ENCODE measurements around the gene NAXE. TPM values are rescaled to one million over a fixed set of nuclear protein-coding genes. Genes with fewer than 3 reads are reported as not detected.
A peak's percentile ranks its signal among the peaks of the same experiment; 100 is the strongest.
"Not testable (repeated sequence)": the region's sequence is repeated elsewhere in the genome, so short reads cannot be mapped to it uniquely, and the experiment has no call there.

Gene NAXE
- total RNA-seq, 1 experiment from 2014 or later, result 261 TPM

DNA sequence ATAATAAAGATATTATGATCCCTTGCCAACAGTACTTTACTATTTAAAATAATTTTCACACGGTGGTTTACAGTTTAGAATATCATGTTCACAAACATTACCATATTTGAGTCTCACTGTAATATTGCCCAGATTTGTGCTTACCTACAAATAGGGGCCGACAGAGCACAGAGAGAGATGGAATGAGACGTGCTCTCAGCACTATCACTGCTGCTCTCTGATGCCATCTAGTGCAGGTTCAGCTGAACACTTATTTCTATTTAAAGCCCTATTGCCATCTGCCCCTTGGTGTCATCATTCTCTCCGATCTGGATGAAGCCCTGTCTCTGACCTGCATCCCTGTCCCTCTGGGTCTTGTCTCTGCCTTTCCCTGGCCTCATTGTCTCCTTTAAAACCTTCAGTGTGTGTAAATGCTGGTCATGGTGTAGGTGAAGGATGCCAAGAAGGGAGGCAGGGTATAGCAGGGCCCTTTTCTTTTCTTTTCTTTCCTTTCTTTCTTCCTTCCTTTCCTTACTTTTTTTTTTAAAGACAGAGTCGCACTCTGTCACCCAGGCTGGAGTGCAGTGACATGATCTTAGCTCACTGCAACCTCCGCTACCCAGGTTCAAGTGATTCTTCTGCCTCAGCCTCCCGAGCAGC is 16.6 kb downstream of the NAXE start:
- DNase-seq (peak; percentile 87), ATAC-seq (peak; percentile 98)
- no peak overlapping the region for H3K4me3 ChIP-seq (ENCODE audit: low read length)

DNA sequence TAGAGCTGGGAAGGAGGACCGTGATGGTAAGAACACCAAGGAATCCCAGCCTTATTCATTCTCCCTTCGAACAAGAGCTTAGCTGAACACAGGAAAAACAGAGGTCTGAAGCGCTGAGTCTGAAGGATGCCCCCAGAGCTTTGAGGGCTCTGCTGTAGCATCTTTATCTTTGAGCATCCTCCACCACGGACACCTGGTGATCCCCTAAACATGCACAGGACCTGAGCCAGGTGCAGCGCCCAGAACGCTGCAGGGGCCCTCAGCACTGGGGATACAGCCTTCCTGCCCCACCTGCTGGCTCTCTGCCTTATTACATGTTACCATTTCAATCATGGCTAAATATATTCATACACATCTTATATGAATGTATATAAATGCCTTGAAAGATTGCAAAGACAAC is 17.4 kb downstream of the NAXE start:
- CTCF ChIA-PET, result interaction anchor here (0.6 to 1.1 kb wide), 4 partner anchors 23 to 223 kb away, joined by 3 to 4 read pairs (median 3); partner anchors contain the start of gene MEF2D
- DNase-seq (peak; percentile 74), ATAC-seq (peak; percentile 81)
- no peaks in the 10 kb centered on the region for H3K79me2 ChIP-seq (ENCODE audit: low read length)
- no peaks in the 10 kb centered on the region for H3K9me3 ChIP-seq (ENCODE audit: low read length)
- no peaks in the 10 kb centered on the region for H3K9me2 ChIP-seq (replicated peaks; ENCODE audit: low read length)
- no peaks in the 10 kb centered on the region for H3K27me3 ChIP-seq (ENCODE audit: low read length)
- H4K20me1 ChIP-seq (ENCODE audit: low read length), result no peaks in the 10 kb centered on the region
- no peak for TF ChIP-seq EZH2 (IDR thresholded peaks at IDR 0.05; ENCODE audit: low read length, unreplicated experiment)
- TF ChIP-seq, protein P1, sequence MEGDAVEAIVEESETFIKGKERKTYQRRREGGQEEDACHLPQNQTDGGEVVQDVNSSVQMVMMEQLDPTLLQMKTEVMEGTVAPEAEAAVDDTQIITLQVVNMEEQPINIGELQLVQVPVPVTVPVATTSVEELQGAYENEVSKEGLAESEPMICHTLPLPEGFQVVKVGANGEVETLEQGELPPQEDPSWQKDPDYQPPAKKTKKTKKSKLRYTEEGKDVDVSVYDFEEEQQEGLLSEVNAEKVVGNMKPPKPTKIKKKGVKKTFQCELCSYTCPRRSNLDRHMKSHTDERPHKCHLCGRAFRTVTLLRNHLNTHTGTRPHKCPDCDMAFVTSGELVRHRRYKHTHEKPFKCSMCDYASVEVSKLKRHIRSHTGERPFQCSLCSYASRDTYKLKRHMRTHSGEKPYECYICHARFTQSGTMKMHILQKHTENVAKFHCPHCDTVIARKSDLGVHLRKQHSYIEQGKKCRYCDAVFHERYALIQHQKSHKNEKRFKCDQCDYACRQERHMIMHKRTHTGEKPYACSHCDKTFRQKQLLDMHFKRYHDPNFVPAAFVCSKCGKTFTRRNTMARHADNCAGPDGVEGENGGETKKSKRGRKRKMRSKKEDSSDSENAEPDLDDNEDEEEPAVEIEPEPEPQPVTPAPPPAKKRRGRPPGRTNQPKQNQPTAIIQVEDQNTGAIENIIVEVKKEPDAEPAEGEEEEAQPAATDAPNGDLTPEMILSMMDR (conservative IDR thresholded peaks at IDR 0.05; ENCODE audit: low read depth, low read length), result peak; percentile 88
- no peak for TF ChIP-seq EZH2phosphoT487 (IDR thresholded peaks at IDR 0.05; ENCODE audit: borderline replicate concordance, low read length)
- no peak overlapping the region for H3K4me2 ChIP-seq (ENCODE audit: low read length)
- no TSS peak for BruUV-seq (replicated peaks)
- no peaks in the 10 kb centered on the region for H3K4me1 ChIP-seq (ENCODE audit: insufficient read depth, low read length)
- intact Hi-C loops (cut with micrococcal nuclease), result loop anchor here (1.0 kb wide), 3 partner anchors 25 to 226 kb away; no protein-coding TSS in a partner anchor
- H3K9ac ChIP-seq (ENCODE audit: low read length), result no peak overlapping the region
- H3K36me3 ChIP-seq (ENCODE audit: low read depth, low read length), result no peaks in the 10 kb centered on the region
- no peak overlapping the region for H3K4me3 ChIP-seq (ENCODE audit: low read length)
- no peaks in the 10 kb centered on the region for H3F3A ChIP-seq (ENCODE audit: low read length, unreplicated experiment)
- POLR2A ChIA-PET (ENCODE audit: unreplicated experiment), result interaction anchor here (0.5 kb wide), 1 partner anchor 215 kb away, joined by 3 read pairs; no protein-coding TSS in a partner anchor
- H2AFZ ChIP-seq (ENCODE audit: low read length), result no peak overlapping the region
- no peak overlapping the region for H3K27ac ChIP-seq (ENCODE audit: low read length)

More for the DNA sequence above, 16.6 kb downstream of the NAXE start:
- H3K27me3 ChIP-seq (ENCODE audit: low read length), result no peaks in the 10 kb centered on the region
- intact Hi-C loops (cut with micrococcal nuclease), result loop anchor here (1.0 kb wide), 1 partner anchor 24 kb away; no protein-coding TSS in a partner anchor
- H3K9me2 ChIP-seq (replicated peaks; ENCODE audit: low read length), result no peaks in the 10 kb centered on the region
- POLR2A ChIA-PET (ENCODE audit: unreplicated experiment), result no interaction called here
- 0 out of 2 replicates have a peak overlapping the region, but pooled peaks have one; percentile 2 for H3K4me2 ChIP-seq (ENCODE audit: low read length)
- no peaks in the 10 kb centered on the region for H3K9me3 ChIP-seq (ENCODE audit: low read length)
- no peaks in the 10 kb centered on the region for H3F3A ChIP-seq (ENCODE audit: low read length, unreplicated experiment)
- TF ChIP-seq EZH2 (IDR thresholded peaks at IDR 0.05; ENCODE audit: low read length, unreplicated experiment), result no peak
- TF ChIP-seq, protein P1 (conservative IDR thresholded peaks at IDR 0.05; ENCODE audit: low read depth, low read length), result peak; percentile 92
- H2AFZ ChIP-seq (ENCODE audit: low read length), result peak overlapping the region; percentile 29; the same call in 1 of the 2 replicates
- no peaks in the 10 kb centered on the region for H4K20me1 ChIP-seq (ENCODE audit: low read length)
- H3K4me1 ChIP-seq (ENCODE audit: insufficient read depth, low read length), result no peaks in the 10 kb centered on the region
- H3K79me2 ChIP-seq (ENCODE audit: low read length), result no peaks in the 10 kb centered on the region
- H3K9ac ChIP-seq (ENCODE audit: low read length), result no peak overlapping the region
- no TSS peak for BruUV-seq (replicated peaks)
- CTCF ChIA-PET, result interaction anchor here (0.5 to 1.1 kb wide), 3 partner anchors 9 to 151 kb away, joined by 3 read pairs; no protein-coding TSS in a partner anchor
- H3K27ac ChIP-seq (ENCODE audit: low read length), result no peak overlapping the region
- H3K36me3 ChIP-seq (ENCODE audit: low read depth, low read length), result no peaks in the 10 kb centered on the region

DNA sequence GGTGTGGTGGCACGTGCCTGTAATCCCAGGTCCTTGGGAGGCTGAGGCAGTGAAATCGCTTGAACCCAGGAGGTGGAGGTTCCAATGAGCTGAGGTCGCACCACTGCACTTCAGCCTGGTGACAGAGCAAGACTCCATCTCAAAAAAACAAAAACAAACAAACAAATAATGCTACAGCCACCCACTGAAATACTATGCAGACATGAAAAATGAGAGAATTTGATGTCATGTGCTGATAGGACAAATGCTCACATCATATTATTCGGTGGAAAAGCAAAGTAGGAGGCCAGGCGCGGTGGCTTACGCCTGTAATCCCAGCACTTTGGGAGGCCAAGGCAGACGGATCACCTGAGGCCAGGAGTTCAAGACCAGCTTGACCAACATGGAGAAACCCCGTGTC is 18.5 kb downstream of the NAXE start:
- BruUV-seq (replicated peaks); H4K20me1 ChIP-seq (ENCODE audit: low read length); H3K4me3 ChIP-seq (ENCODE audit: low read length); H3K4me2 ChIP-seq (ENCODE audit: low read length); H2AFZ ChIP-seq (ENCODE audit: low read length); ATAC-seq; H3K4me1 ChIP-seq (ENCODE audit: insufficient read depth, low read length); H3K9me3 ChIP-seq (ENCODE audit: low read length); H3K79me2 ChIP-seq (ENCODE audit: low read length); H3K36me3 ChIP-seq (ENCODE audit: low read depth, low read length); H3K27me3 ChIP-seq (ENCODE audit: low read length); H3F3A ChIP-seq (ENCODE audit: low read length, unreplicated experiment); intact Hi-C loops (cut with micrococcal nuclease); H3K9me2 ChIP-seq (replicated peaks; ENCODE audit: low read length); DNase-seq; CTCF ChIA-PET; H3K9ac ChIP-seq (ENCODE audit: low read length); H3K27ac ChIP-seq (ENCODE audit: low read length); POLR2A ChIA-PET (ENCODE audit: unreplicated experiment): not testable (repeated sequence)

Measured in PC-3 (cell line).